Measurements from ENCODE around the gene CSNK1G2.

CSNK1G2 gene

GRCh38 chr19:1952635-1953034 is 11.7 kb downstream of the CSNK1G2 start:
- Histone ChIP-seq H3K36me3 (ENCODE audit: control insufficient read depth in 2 of 2, insufficient read depth in 2 of 2, low read length in 2 of 2) (peaks cover 3 to 11% of the 10 kb centered on the region in 2 donors), H3K27me3 (ENCODE audit: control insufficient read depth in 2 of 2, insufficient read depth in 2 of 2, low read length in 2 of 2) (no peaks in the 10 kb centered on the region), H3K4me3 (ENCODE audit: low read length in 2 of 2) (no peak overlapping the region), H3K9me3 (ENCODE audit: control insufficient read depth in 2 of 2, low read length in 2 of 2) (no peaks in the 10 kb centered on the region), H3K4me1 (ENCODE audit: control insufficient read depth in 2 of 2, insufficient read depth in 2 of 2, low read length in 2 of 2) (no peaks in the 10 kb centered on the region), H3K27ac (ENCODE audit: low read depth in 2 of 2, low read length in 2 of 2) (no peak overlapping the region), H3K9ac (ENCODE audit: low read depth in 1 of 2, low read length in 2 of 2) (no peak overlapping the region)

GRCh38 chr19:1953037-1953436 is 12.1 kb downstream of the CSNK1G2 start:
- H3K9me3 ChIP-seq (ENCODE audit: control insufficient read depth in 2 of 2, low read length in 2 of 2), result no peaks in the 10 kb centered on the region
- H3K4me3 ChIP-seq (ENCODE audit: low read length in 2 of 2), result no peak overlapping the region
- no peaks in the 10 kb centered on the region for H3K4me1 ChIP-seq (ENCODE audit: control insufficient read depth in 2 of 2, insufficient read depth in 2 of 2, low read length in 2 of 2)
- no peak overlapping the region for H3K27ac ChIP-seq (ENCODE audit: low read depth in 2 of 2, low read length in 2 of 2)
- H3K36me3 ChIP-seq (ENCODE audit: control insufficient read depth in 2 of 2, insufficient read depth in 2 of 2, low read length in 2 of 2), result peaks cover 3 to 11% of the 10 kb centered on the region in 2 donors
- H3K9ac ChIP-seq (ENCODE audit: low read depth in 1 of 2, low read length in 2 of 2), result no peak overlapping the region
- H3K27me3 ChIP-seq (ENCODE audit: control insufficient read depth in 2 of 2, insufficient read depth in 2 of 2, low read length in 2 of 2), result no peaks in the 10 kb centered on the region

GRCh38 chr19:1953441-1954094 is 12.6 kb downstream of the CSNK1G2 start:
- no peak overlapping the region for H3K27ac ChIP-seq (ENCODE audit: low read depth in 2 of 2, low read length in 2 of 2)
- no peaks in the 10 kb centered on the region for H3K4me1 ChIP-seq (ENCODE audit: control insufficient read depth in 2 of 2, insufficient read depth in 2 of 2, low read length in 2 of 2)
- no peak overlapping the region for H3K9ac ChIP-seq (ENCODE audit: low read depth in 1 of 2, low read length in 2 of 2)
- no peaks in the 10 kb centered on the region for H3K9me3 ChIP-seq (ENCODE audit: control insufficient read depth in 2 of 2, low read length in 2 of 2)
- H3K4me3 ChIP-seq (ENCODE audit: low read length in 2 of 2), result no peak overlapping the region
- H3K36me3 ChIP-seq (ENCODE audit: control insufficient read depth in 2 of 2, insufficient read depth in 2 of 2, low read length in 2 of 2), result peaks cover 3 to 11% of the 10 kb centered on the region in 2 donors
- no peaks in the 10 kb centered on the region for H3K27me3 ChIP-seq (ENCODE audit: control insufficient read depth in 2 of 2, insufficient read depth in 2 of 2, low read length in 2 of 2)

- Histone ChIP-seq H3K9me3 (ENCODE audit: control insufficient read depth in 2 of 2, low read length in 2 of 2) (no peaks in the 10 kb centered on the region), H3K36me3 (ENCODE audit: control insufficient read depth in 2 of 2, insufficient read depth in 2 of 2, low read length in 2 of 2) (peaks cover 3 to 11% of the 10 kb centered on the region in 2 donors), H3K4me3 (ENCODE audit: low read length in 2 of 2) (no peak overlapping the region), H3K27me3 (ENCODE audit: control insufficient read depth in 2 of 2, insufficient read depth in 2 of 2, low read length in 2 of 2) (no peaks in the 10 kb centered on the region), H3K27ac (ENCODE audit: low read depth in 2 of 2, low read length in 2 of 2) (no peak overlapping the region), H3K9ac (ENCODE audit: low read depth in 1 of 2, low read length in 2 of 2) (no peak overlapping the region), H3K4me1 (ENCODE audit: control insufficient read depth in 2 of 2, insufficient read depth in 2 of 2, low read length in 2 of 2) (no peaks in the 10 kb centered on the region)
Observed at GRCh38 chr19:1954532-1954933, 13.6 kb downstream of the CSNK1G2 start.

- no peaks in the 10 kb centered on the region for H3K27me3 ChIP-seq (ENCODE audit: control insufficient read depth in 2 of 2, insufficient read depth in 2 of 2, low read length in 2 of 2)
- H3K4me3 ChIP-seq (ENCODE audit: low read length in 2 of 2), result no peak overlapping the region
- H3K9ac ChIP-seq (ENCODE audit: low read depth in 1 of 2, low read length in 2 of 2), result no peak overlapping the region
- peaks cover 3 to 11% of the 10 kb centered on the region in 2 donors for H3K36me3 ChIP-seq (ENCODE audit: control insufficient read depth in 2 of 2, insufficient read depth in 2 of 2, low read length in 2 of 2)
- H3K27ac ChIP-seq (ENCODE audit: low read depth in 2 of 2, low read length in 2 of 2), result no peak overlapping the region
- H3K9me3 ChIP-seq (ENCODE audit: control insufficient read depth in 2 of 2, low read length in 2 of 2), result no peaks in the 10 kb centered on the region
- H3K4me1 ChIP-seq (ENCODE audit: control insufficient read depth in 2 of 2, insufficient read depth in 2 of 2, low read length in 2 of 2), result no peaks in the 10 kb centered on the region
Observed at GRCh38 chr19:1955171-1956121, 14.5 kb downstream of the CSNK1G2 start.

GRCh38 chr19:1956122-1956494 is 15.1 kb downstream of the CSNK1G2 start:
- no peaks in the 10 kb centered on the region for H3K9me3 ChIP-seq (ENCODE audit: control insufficient read depth in 2 of 2, low read length in 2 of 2)
- no peak overlapping the region for H3K4me3 ChIP-seq (ENCODE audit: low read length in 2 of 2)
- H3K4me1 ChIP-seq (ENCODE audit: control insufficient read depth in 2 of 2, insufficient read depth in 2 of 2, low read length in 2 of 2), result no peaks in the 10 kb centered on the region
- H3K9ac ChIP-seq (ENCODE audit: low read depth in 1 of 2, low read length in 2 of 2), result no peak overlapping the region
- no peaks in the 10 kb centered on the region for H3K27me3 ChIP-seq (ENCODE audit: control insufficient read depth in 2 of 2, insufficient read depth in 2 of 2, low read length in 2 of 2)
- no peak overlapping the region for H3K27ac ChIP-seq (ENCODE audit: low read depth in 2 of 2, low read length in 2 of 2)
- peaks cover 3 to 11% of the 10 kb centered on the region in 2 donors for H3K36me3 ChIP-seq (ENCODE audit: control insufficient read depth in 2 of 2, insufficient read depth in 2 of 2, low read length in 2 of 2)

GRCh38 chr19:1956868-1957492 is 16.0 kb downstream of the CSNK1G2 start:
- H3K36me3 ChIP-seq (ENCODE audit: control insufficient read depth in 2 of 2, insufficient read depth in 2 of 2, low read length in 2 of 2), result peaks cover 3 to 11% of the 10 kb centered on the region in 2 donors
- H3K27ac ChIP-seq (ENCODE audit: low read depth in 2 of 2, low read length in 2 of 2), result no peak overlapping the region
- no peaks in the 10 kb centered on the region for H3K9me3 ChIP-seq (ENCODE audit: control insufficient read depth in 2 of 2, low read length in 2 of 2)
- H3K4me3 ChIP-seq (ENCODE audit: low read length in 2 of 2), result no peak overlapping the region
- no peaks in the 10 kb centered on the region for H3K27me3 ChIP-seq (ENCODE audit: control insufficient read depth in 2 of 2, insufficient read depth in 2 of 2, low read length in 2 of 2)
- H3K4me1 ChIP-seq (ENCODE audit: control insufficient read depth in 2 of 2, insufficient read depth in 2 of 2, low read length in 2 of 2), result no peaks in the 10 kb centered on the region
- no peak overlapping the region for H3K9ac ChIP-seq (ENCODE audit: low read depth in 1 of 2, low read length in 2 of 2)

- H3K27me3 ChIP-seq (ENCODE audit: control insufficient read depth in 2 of 2, insufficient read depth in 2 of 2, low read length in 2 of 2), result no peaks in the 10 kb centered on the region
- H3K9ac ChIP-seq (ENCODE audit: low read depth in 1 of 2, low read length in 2 of 2), result no peak overlapping the region
- H3K9me3 ChIP-seq (ENCODE audit: control insufficient read depth in 2 of 2, low read length in 2 of 2), result no peaks in the 10 kb centered on the region
- H3K4me3 ChIP-seq (ENCODE audit: low read length in 2 of 2), result no peak overlapping the region
- H3K4me1 ChIP-seq (ENCODE audit: control insufficient read depth in 2 of 2, insufficient read depth in 2 of 2, low read length in 2 of 2), result no peaks in the 10 kb centered on the region
- peaks cover 4 to 10% of the 10 kb centered on the region in 2 donors for H3K36me3 ChIP-seq (ENCODE audit: control insufficient read depth in 2 of 2, insufficient read depth in 2 of 2, low read length in 2 of 2)
- no peak overlapping the region for H3K27ac ChIP-seq (ENCODE audit: low read depth in 2 of 2, low read length in 2 of 2)
Observed at GRCh38 chr19:1957562-1958248, 16.7 kb downstream of the CSNK1G2 start.

- H3K9me3 ChIP-seq (ENCODE audit: control insufficient read depth in 2 of 2, low read length in 2 of 2), result no peaks in the 10 kb centered on the region
Observed at GRCh38 chr19:1959928-1960589, 19.1 kb downstream of the CSNK1G2 start.

More at GRCh38 chr19:1959928-1960589, 19.1 kb downstream of the CSNK1G2 start:
- Histone ChIP-seq H3K4me1 (ENCODE audit: control insufficient read depth in 2 of 2, insufficient read depth in 2 of 2, low read length in 2 of 2) (no peaks in the 10 kb centered on the region), H3K36me3 (ENCODE audit: control insufficient read depth in 2 of 2, insufficient read depth in 2 of 2, low read length in 2 of 2) (peaks cover 0 to 10% of the 10 kb centered on the region in 2 donors), H3K27me3 (ENCODE audit: control insufficient read depth in 2 of 2, insufficient read depth in 2 of 2, low read length in 2 of 2) (no peaks in the 10 kb centered on the region), H3K4me3 (ENCODE audit: low read length in 2 of 2) (no peak overlapping the region), H3K27ac (ENCODE audit: low read depth in 2 of 2, low read length in 2 of 2) (no peak overlapping the region), H3K9ac (ENCODE audit: low read depth in 1 of 2, low read length in 2 of 2) (no peak overlapping the region)

Data from mucosa of rectum (tissue), 2 donors.